ENCODE results near the gene RPA3.

The RPA3 gene

DNA sequence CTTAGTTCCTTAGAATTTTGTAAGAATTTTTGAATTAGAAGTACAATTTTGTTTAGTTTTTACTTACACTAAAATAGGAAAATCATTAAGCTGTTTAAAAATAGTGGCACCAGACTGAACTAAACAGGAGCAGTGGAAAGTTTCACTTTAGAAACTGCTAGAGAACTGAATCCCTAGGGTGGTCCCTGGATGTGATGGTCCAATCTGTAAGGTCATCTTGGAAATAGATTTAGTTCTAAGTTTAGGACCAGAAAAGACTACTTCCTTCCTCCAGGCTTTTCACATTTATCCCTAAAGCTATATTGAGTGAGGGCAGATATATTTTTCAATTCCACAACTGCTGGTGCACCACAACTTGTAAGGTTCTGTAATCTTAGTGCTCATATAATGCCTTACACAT is 19.0 kb downstream of the RPA3 start:
- H3K27ac ChIP-seq, result no peak overlapping the region
- CTCF ChIA-PET, result no interaction called here
- TF ChIP-seq, protein P1, sequence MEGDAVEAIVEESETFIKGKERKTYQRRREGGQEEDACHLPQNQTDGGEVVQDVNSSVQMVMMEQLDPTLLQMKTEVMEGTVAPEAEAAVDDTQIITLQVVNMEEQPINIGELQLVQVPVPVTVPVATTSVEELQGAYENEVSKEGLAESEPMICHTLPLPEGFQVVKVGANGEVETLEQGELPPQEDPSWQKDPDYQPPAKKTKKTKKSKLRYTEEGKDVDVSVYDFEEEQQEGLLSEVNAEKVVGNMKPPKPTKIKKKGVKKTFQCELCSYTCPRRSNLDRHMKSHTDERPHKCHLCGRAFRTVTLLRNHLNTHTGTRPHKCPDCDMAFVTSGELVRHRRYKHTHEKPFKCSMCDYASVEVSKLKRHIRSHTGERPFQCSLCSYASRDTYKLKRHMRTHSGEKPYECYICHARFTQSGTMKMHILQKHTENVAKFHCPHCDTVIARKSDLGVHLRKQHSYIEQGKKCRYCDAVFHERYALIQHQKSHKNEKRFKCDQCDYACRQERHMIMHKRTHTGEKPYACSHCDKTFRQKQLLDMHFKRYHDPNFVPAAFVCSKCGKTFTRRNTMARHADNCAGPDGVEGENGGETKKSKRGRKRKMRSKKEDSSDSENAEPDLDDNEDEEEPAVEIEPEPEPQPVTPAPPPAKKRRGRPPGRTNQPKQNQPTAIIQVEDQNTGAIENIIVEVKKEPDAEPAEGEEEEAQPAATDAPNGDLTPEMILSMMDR (conservative IDR thresholded peaks at IDR 0.05; ENCODE audit: low read depth), result no peak
- POLR2A ChIA-PET (ENCODE audit: low non-redundant PET), result no interaction called here
- no peak for DNase-seq (ENCODE audit: low spot score)

DNA sequence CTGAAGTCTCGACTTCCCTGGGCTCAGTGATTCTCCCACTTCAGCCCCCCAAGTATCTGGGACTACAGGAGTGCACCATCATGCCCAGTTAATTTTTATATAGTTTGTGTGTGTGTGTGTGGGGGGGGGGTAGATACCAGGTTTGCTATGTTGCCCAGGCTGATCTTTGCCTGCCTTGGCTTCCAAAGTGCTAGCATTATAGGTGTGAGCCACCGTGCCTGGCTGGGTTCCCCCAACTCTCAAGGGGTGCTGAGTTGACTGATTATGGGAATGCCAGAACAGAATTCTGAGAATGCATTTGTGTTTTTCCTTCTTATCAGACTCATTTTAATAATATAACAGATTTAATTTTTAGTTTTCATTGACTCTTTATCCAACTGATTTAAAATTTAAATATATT is 19.5 kb downstream of the RPA3 start:
- H3K27ac ChIP-seq, result no peak overlapping the region
- CTCF ChIA-PET, result no interaction called here
- POLR2A ChIA-PET (ENCODE audit: low non-redundant PET), result no interaction called here
- TF ChIP-seq, protein P1 (conservative IDR thresholded peaks at IDR 0.05; ENCODE audit: low read depth), result no peak
- DNase-seq (ENCODE audit: low spot score), result no peak

DNA sequence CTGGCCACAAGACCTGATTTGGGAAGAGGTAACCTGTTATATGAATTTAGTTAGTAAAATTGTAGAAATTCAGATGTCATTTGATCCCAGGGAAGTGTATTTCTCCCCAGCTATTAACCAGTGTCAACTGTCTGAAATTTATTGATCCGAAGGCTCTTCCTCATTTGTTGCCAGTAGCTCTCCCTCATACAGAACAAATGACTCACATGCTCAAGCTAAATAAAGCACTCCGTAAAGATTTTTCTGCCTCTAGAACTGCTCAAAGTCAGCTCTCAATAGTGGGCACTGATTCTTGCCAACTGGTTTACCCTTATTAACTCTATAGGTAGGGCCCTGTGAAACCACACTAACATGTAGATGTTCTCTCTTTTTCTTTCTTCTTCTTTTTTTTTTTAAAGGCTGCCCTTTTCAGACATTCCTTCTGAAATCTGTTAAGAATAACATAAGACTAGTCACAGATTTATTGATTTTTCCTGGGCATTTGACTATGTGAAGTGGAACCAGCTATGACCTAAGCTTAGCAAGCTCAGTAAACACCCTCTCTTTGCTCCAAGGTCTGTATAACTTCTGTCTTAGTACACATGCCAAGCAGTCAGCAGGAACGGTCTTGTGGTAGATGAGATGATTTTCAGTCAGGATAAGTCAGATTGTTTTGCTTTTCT is 21.8 kb downstream of the RPA3 start:
- no peak overlapping the region for H3K27ac ChIP-seq

DNA sequence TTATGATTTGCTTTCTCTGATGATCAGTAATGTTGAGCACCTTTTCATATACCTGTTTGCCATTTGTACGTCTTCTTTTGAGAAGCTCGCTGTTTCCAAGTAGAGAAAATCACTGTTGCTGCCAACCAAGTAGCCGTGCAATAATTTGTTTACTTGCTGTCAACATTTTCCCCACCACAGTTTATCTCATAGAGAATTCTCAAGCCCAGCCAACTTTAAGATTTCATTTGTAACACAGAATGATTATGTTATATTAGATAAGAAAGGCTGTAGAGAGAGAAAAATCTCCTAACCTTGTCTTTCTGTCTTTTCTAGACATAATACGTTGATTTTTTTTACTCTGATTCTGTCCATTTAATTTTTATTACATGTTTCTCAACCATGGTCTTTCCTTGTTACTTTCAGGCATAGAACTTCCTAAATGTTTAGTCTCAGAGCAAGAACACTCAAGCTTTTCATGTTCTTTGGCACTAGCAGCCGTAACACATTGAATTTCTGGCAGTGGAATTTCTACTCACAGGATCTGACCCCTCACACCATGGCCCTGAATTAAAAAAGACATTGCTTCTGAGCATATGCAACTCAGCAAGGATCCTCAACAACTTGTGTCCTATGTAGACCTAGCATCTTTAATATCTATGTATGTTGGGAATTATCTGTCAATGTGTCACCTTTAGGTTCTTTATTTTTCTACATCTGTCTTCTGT is 23.1 kb downstream of the RPA3 start:
- DNase-seq (ENCODE audit: low spot score), result no peak
- ChIA-PET POLR2A (ENCODE audit: low non-redundant PET) (no interaction called here), CTCF (interaction anchor here (0.6 kb wide), 2 partner anchors 18 to 154 kb away, joined by 3 to 6 read pairs; no protein-coding TSS in a partner anchor)
- no peak overlapping the region for H3K27ac ChIP-seq
- TF ChIP-seq, protein P1 (conservative IDR thresholded peaks at IDR 0.05; ENCODE audit: low read depth), result no peak

More for the DNA sequence above, 21.8 kb downstream of the RPA3 start:
- DNase-seq (ENCODE audit: low spot score), result peak; percentile 24
- ChIA-PET POLR2A (ENCODE audit: low non-redundant PET) (no interaction called here), CTCF (interaction anchor here (0.7 kb wide), 2 partner anchors 15 to 554 kb away, joined by 3 to 5 read pairs; no protein-coding TSS in a partner anchor)
- TF ChIP-seq, protein P1 (conservative IDR thresholded peaks at IDR 0.05; ENCODE audit: low read depth), result no peak

GRCh38 chr7:7694542-7694941 is 23.9 kb downstream of the RPA3 start:
- CTCF ChIA-PET, result interaction anchor here (0.6 kb wide), 1 partner anchor 153 kb away, joined by 3 read pairs; no protein-coding TSS in a partner anchor
- no peak for DNase-seq (ENCODE audit: low spot score)
- TF ChIP-seq, protein P1 (conservative IDR thresholded peaks at IDR 0.05; ENCODE audit: low read depth), result no peak
- no peak overlapping the region for H3K27ac ChIP-seq
- POLR2A ChIA-PET (ENCODE audit: low non-redundant PET), result no interaction called here

- no peak overlapping the region for H3K27ac ChIP-seq
- ChIA-PET POLR2A (ENCODE audit: low non-redundant PET) (no interaction called here), CTCF (interaction anchor here (0.5 kb wide), 1 partner anchor 728 kb away, joined by 3 read pairs; no protein-coding TSS in a partner anchor)
- TF ChIP-seq, protein P1 (conservative IDR thresholded peaks at IDR 0.05; ENCODE audit: low read depth), result no peak
- DNase-seq (ENCODE audit: low spot score), result peak; percentile 68
These were observed 24.5 kb downstream of the RPA3 start for GRCh38 chr7:7693881-7694280.

All from RWPE1 (cell line).